ENCODE measurements around the gene MAOA.

Gene MAOA

GRCh38 chrX:43631841-43632240 is 24.3 kb upstream of the MAOA start:
- no peak overlapping the region for H3K4me2 ChIP-seq (ENCODE audit: insufficient read depth, low read length, poor library complexity, severe bottlenecking)
- no peak overlapping the region for H4K8ac ChIP-seq (ENCODE audit: low read depth, low read length)
- H3K79me1 ChIP-seq (ENCODE audit: low read depth, low read length): no peaks in the 10 kb centered on the region
- H3K4me3 ChIP-seq (ENCODE audit: low read length in 2 of 2): no peak overlapping the region
- H4K91ac ChIP-seq (ENCODE audit: low read depth, low read length, poor library complexity): no peak overlapping the region
- H3K36me3 ChIP-seq (replicated peaks in 1 of 2; ENCODE audit: control insufficient read depth in 2 of 2, insufficient read depth in 2 of 2, low read length in 2 of 2): no peaks in the 10 kb centered on the region
- no CpG with 5 or more reads among the region's 1 CpG for WGBS, 2 donors (ENCODE audit: extremely low coverage in 2 of 2, insufficient read length in 2 of 2, insufficient replicate concordance in 1 of 2)
- no peak overlapping the region for H2AFZ ChIP-seq (ENCODE audit: low read length)
- H3K23ac ChIP-seq (ENCODE audit: low read depth, low read length, poor library complexity): no peak overlapping the region
- H3K18ac ChIP-seq (ENCODE audit: low read length): no peak overlapping the region
- DNase-seq (ENCODE audit: low spot score): no peak
- no peak overlapping the region for H3K9ac ChIP-seq (ENCODE audit: low read depth, low read length, poor library complexity)
- no peak overlapping the region for H3K4ac ChIP-seq (ENCODE audit: low read length)
- no peak overlapping the region for H2BK120ac ChIP-seq (ENCODE audit: low read depth, low read length)
- H3K4me1 ChIP-seq (ENCODE audit: control insufficient read depth in 2 of 2, insufficient read depth in 1 of 2, low read depth in 1 of 2, low read length in 2 of 2): no peaks in the 10 kb centered on the region
- H2BK5ac ChIP-seq (ENCODE audit: low read length): no peak overlapping the region
- no peak overlapping the region for H2BK15ac ChIP-seq (ENCODE audit: low read length)
- H3K9me3 ChIP-seq (replicated peaks in 1 of 2; ENCODE audit: control insufficient read depth in 2 of 2, insufficient read depth in 1 of 2, low read depth in 1 of 2, low read length in 2 of 2): no peaks in the 10 kb centered on the region
- H3K27ac ChIP-seq (replicated peaks; ENCODE audit: low read length): no peak overlapping the region
- H2BK12ac ChIP-seq (ENCODE audit: low read length): no peak overlapping the region
- no peaks in the 10 kb centered on the region for H3K27me3 ChIP-seq (ENCODE audit: control insufficient read depth in 3 of 3, insufficient read depth in 3 of 3, low read depth in 1 of 3, low read length in 3 of 3)
- H2AK5ac ChIP-seq (ENCODE audit: low read depth, low read length): no peak overlapping the region
- no peak overlapping the region for H3K14ac ChIP-seq (ENCODE audit: low read length)

- Histone ChIP-seq H2BK15ac (ENCODE audit: low read length) (no peak overlapping the region), H3K18ac (ENCODE audit: low read length) (no peak overlapping the region), H4K91ac (ENCODE audit: low read depth, low read length, poor library complexity) (no peak overlapping the region), H3K23ac (ENCODE audit: low read depth, low read length, poor library complexity) (no peak overlapping the region), H4K8ac (ENCODE audit: low read depth, low read length) (no peak overlapping the region), H3K4me2 (ENCODE audit: insufficient read depth, low read length, poor library complexity, severe bottlenecking) (no peak overlapping the region), H3K27ac (replicated peaks; ENCODE audit: low read length) (no peak overlapping the region), H3K9ac (ENCODE audit: low read depth, low read length, poor library complexity) (no peak overlapping the region), H3K4me1 (ENCODE audit: control insufficient read depth in 2 of 2, insufficient read depth in 1 of 2, low read depth in 1 of 2, low read length in 2 of 2) (no peaks in the 10 kb centered on the region), H2BK5ac (ENCODE audit: low read length) (no peak overlapping the region), H3K36me3 (replicated peaks in 1 of 2; ENCODE audit: control insufficient read depth in 2 of 2, insufficient read depth in 2 of 2, low read length in 2 of 2) (no peaks in the 10 kb centered on the region), H2BK12ac (ENCODE audit: low read length) (no peak overlapping the region), H2BK120ac (ENCODE audit: low read depth, low read length) (no peak overlapping the region), H3K79me1 (ENCODE audit: low read depth, low read length) (no peaks in the 10 kb centered on the region), H3K4ac (ENCODE audit: low read length) (no peak overlapping the region), H3K9me3 (replicated peaks in 1 of 2; ENCODE audit: control insufficient read depth in 2 of 2, insufficient read depth in 1 of 2, low read depth in 1 of 2, low read length in 2 of 2) (no peaks in the 10 kb centered on the region), H2AFZ (ENCODE audit: low read length) (no peak overlapping the region), H3K4me3 (ENCODE audit: low read length in 2 of 2) (no peak overlapping the region), H2AK5ac (ENCODE audit: low read depth, low read length) (no peak overlapping the region), H3K27me3 (ENCODE audit: control insufficient read depth in 3 of 3, insufficient read depth in 3 of 3, low read depth in 1 of 3, low read length in 3 of 3) (no peaks in the 10 kb centered on the region), H3K14ac (ENCODE audit: low read length) (no peak overlapping the region)
- WGBS, 2 donors (ENCODE audit: extremely low coverage in 2 of 2, insufficient read length in 2 of 2, insufficient replicate concordance in 1 of 2): no CpG with 5 or more reads among the region's 1 CpG
- no peak for DNase-seq (ENCODE audit: low spot score)
Observed at GRCh38 chrX:43633081-43633480, 23.0 kb upstream of the MAOA start.

- H3K4me1 ChIP-seq (ENCODE audit: control insufficient read depth in 2 of 2, insufficient read depth in 1 of 2, low read depth in 1 of 2, low read length in 2 of 2): no peaks in the 10 kb centered on the region
- no peak overlapping the region for H3K27ac ChIP-seq (replicated peaks; ENCODE audit: low read length)
- no peak overlapping the region for H4K8ac ChIP-seq (ENCODE audit: low read depth, low read length)
- no peak overlapping the region for H3K9ac ChIP-seq (ENCODE audit: low read depth, low read length, poor library complexity)
- H3K36me3 ChIP-seq (replicated peaks in 1 of 2; ENCODE audit: control insufficient read depth in 2 of 2, insufficient read depth in 2 of 2, low read length in 2 of 2): no peaks in the 10 kb centered on the region
- no peak overlapping the region for H2BK15ac ChIP-seq (ENCODE audit: low read length)
- H2BK12ac ChIP-seq (ENCODE audit: low read length): no peak overlapping the region
- no peak overlapping the region for H3K4ac ChIP-seq (ENCODE audit: low read length)
- H2AK5ac ChIP-seq (ENCODE audit: low read depth, low read length): no peak overlapping the region
- H3K9me3 ChIP-seq (replicated peaks in 1 of 2; ENCODE audit: control insufficient read depth in 2 of 2, insufficient read depth in 1 of 2, low read depth in 1 of 2, low read length in 2 of 2): no peaks in the 10 kb centered on the region
- H2BK120ac ChIP-seq (ENCODE audit: low read depth, low read length): no peak overlapping the region
- no peak overlapping the region for H3K23ac ChIP-seq (ENCODE audit: low read depth, low read length, poor library complexity)
- no peaks in the 10 kb centered on the region for H3K79me1 ChIP-seq (ENCODE audit: low read depth, low read length)
- DNase-seq (ENCODE audit: low spot score): no peak
- no peak overlapping the region for H4K91ac ChIP-seq (ENCODE audit: low read depth, low read length, poor library complexity)
- H3K14ac ChIP-seq (ENCODE audit: low read length): no peak overlapping the region
- peaks cover 0 to 2% (median 0%) of the 10 kb centered on the region in 3 experiments for H3K27me3 ChIP-seq (ENCODE audit: control insufficient read depth in 3 of 3, insufficient read depth in 3 of 3, low read depth in 1 of 3, low read length in 3 of 3)
- no peak overlapping the region for H2AFZ ChIP-seq (ENCODE audit: low read length)
- WGBS, 2 donors (ENCODE audit: extremely low coverage in 2 of 2, insufficient read length in 2 of 2, insufficient replicate concordance in 1 of 2): no CpG with 5 or more reads among the region's 3 CpGs
- no peak overlapping the region for H3K4me2 ChIP-seq (ENCODE audit: insufficient read depth, low read length, poor library complexity, severe bottlenecking)
- H3K18ac ChIP-seq (ENCODE audit: low read length): no peak overlapping the region
- no peak overlapping the region for H3K4me3 ChIP-seq (ENCODE audit: low read length in 2 of 2)
- H2BK5ac ChIP-seq (ENCODE audit: low read length): no peak overlapping the region
Observed at GRCh38 chrX:43633757-43634156, 22.3 kb upstream of the MAOA start.

- no peaks in the 10 kb centered on the region for H3K36me3 ChIP-seq (replicated peaks in 1 of 2; ENCODE audit: control insufficient read depth in 2 of 2, insufficient read depth in 2 of 2, low read length in 2 of 2)
- H3K4me3 ChIP-seq (ENCODE audit: low read length in 2 of 2): no peak overlapping the region
- no peak overlapping the region for H2BK120ac ChIP-seq (ENCODE audit: low read depth, low read length)
- no peak overlapping the region for H3K4ac ChIP-seq (ENCODE audit: low read length)
- H2BK12ac ChIP-seq (ENCODE audit: low read length): no peak overlapping the region
- no peak overlapping the region for H2AFZ ChIP-seq (ENCODE audit: low read length)
- no peak for DNase-seq (ENCODE audit: low spot score)
- H3K14ac ChIP-seq (ENCODE audit: low read length): no peak overlapping the region
- peaks cover 0 to 3% (median 0%) of the 10 kb centered on the region in 3 experiments for H3K27me3 ChIP-seq (ENCODE audit: control insufficient read depth in 3 of 3, insufficient read depth in 3 of 3, low read depth in 1 of 3, low read length in 3 of 3)
- H3K18ac ChIP-seq (ENCODE audit: low read length): no peak overlapping the region
- H3K4me2 ChIP-seq (ENCODE audit: insufficient read depth, low read length, poor library complexity, severe bottlenecking): no peak overlapping the region
- no peaks in the 10 kb centered on the region for H3K9me3 ChIP-seq (replicated peaks in 1 of 2; ENCODE audit: control insufficient read depth in 2 of 2, insufficient read depth in 1 of 2, low read depth in 1 of 2, low read length in 2 of 2)
- no peak overlapping the region for H4K8ac ChIP-seq (ENCODE audit: low read depth, low read length)
- no peak overlapping the region for H2BK15ac ChIP-seq (ENCODE audit: low read length)
- H3K4me1 ChIP-seq (ENCODE audit: control insufficient read depth in 2 of 2, insufficient read depth in 1 of 2, low read depth in 1 of 2, low read length in 2 of 2): peaks cover 3 to 6% of the 10 kb centered on the region in 2 donors
- no peak overlapping the region for H2AK5ac ChIP-seq (ENCODE audit: low read depth, low read length)
- no peaks in the 10 kb centered on the region for H3K79me1 ChIP-seq (ENCODE audit: low read depth, low read length)
- H3K27ac ChIP-seq (replicated peaks; ENCODE audit: low read length): no peak overlapping the region
- H3K23ac ChIP-seq (ENCODE audit: low read depth, low read length, poor library complexity): no peak overlapping the region
- WGBS, 2 donors (ENCODE audit: extremely low coverage in 2 of 2, insufficient read length in 2 of 2, insufficient replicate concordance in 1 of 2): no CpG with 5 or more reads among the region's 5 CpGs
- no peak overlapping the region for H4K91ac ChIP-seq (ENCODE audit: low read depth, low read length, poor library complexity)
- H2BK5ac ChIP-seq (ENCODE audit: low read length): no peak overlapping the region
- no peak overlapping the region for H3K9ac ChIP-seq (ENCODE audit: low read depth, low read length, poor library complexity)
Observed at GRCh38 chrX:43640482-43640881, 15.6 kb upstream of the MAOA start.

Measured in neuronal stem cell (in vitro differentiated cells).